Activated T-cell treated with anti-CD3 and anti-CD28 coated beads for 4 hours (primary cell): ENCODE results near the gene TRIM77.
"Not testable (repeated sequence)": the region's sequence is repeated elsewhere in the genome, so short reads cannot be mapped to it uniquely, and the experiment has no call there.

ENCODE experiments used
- DNase-seq: peaks from one replicate; pipeline ENCODE4 v3.0.0-alpha.2; 2020

The TRIM77 gene

DNA sequence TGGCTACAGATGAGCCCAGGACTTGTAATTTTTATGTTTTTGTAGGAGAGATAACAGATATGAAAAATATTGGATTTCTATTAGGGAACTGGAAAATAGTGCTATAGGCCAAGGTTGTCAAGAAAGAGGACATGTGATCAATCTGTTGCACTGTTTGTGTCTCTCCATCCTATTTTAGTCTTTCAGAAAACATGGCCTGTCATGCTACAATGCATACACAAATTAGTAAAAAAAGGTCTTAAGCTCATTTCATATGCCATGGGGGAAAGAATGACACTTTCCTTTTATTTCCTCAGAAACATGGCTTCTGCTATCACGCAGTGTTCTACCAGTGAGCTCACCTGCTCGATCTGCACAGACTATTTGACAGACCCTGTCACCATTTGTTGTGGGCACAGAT, at the start of gene TRIM77:
Gene TRIM77, plus strand, starts transcription at position 301 of the 400 bp plus-strand sequence. Its CDS starts 0 bp downstream, at position 301.
- DNase-seq, result not testable (repeated sequence)

DNA sequence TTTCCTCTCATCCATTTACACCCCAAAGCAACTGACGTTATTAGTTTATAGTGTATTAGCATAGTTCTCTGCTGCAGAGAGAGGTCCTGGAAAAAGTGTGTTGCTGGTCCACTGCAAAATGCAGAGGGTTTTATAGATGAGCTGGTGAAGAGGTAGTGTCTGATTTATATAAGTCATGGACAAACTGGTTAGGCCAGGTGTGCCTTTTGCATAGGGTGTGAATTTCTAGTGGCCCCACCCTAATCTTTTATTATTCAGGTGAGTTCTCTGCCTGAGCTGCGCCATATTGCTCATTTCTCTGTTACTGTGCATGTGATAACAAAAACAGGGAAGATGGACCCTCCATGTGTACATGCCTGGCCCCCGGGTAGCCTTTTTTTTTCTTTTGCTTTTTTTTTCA, 43.1 kb upstream of the TRIM77 start:
- no peak for DNase-seq

- DNase-seq, result not testable (repeated sequence)
Observed at GRCh38 chr11:89668158-89668557, 41.9 kb upstream of the TRIM77 start.

DNA sequence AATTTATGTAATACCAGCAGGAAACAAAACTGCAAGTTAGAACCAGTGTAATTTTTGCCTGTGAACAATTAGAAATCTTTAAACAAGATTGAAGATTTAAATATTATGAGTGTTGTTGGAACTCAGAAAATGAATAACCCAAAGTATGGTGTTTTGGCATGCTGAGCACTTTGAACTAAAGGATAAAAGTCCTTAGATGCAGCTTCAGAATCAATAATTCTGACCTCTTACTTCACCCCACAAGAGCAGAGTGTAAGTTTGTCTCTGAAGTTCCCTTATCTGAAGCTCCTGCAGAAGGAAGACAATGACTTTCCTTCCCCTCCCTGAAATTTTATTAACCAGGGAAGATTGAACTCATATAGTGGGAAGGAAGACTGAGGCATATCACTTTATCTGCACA, 40.5 kb upstream of the TRIM77 start:
- not testable (repeated sequence) for DNase-seq

- not testable (repeated sequence) for DNase-seq
Observed at GRCh38 chr11:89669993-89670669, 40.0 kb upstream of the TRIM77 start.

DNA sequence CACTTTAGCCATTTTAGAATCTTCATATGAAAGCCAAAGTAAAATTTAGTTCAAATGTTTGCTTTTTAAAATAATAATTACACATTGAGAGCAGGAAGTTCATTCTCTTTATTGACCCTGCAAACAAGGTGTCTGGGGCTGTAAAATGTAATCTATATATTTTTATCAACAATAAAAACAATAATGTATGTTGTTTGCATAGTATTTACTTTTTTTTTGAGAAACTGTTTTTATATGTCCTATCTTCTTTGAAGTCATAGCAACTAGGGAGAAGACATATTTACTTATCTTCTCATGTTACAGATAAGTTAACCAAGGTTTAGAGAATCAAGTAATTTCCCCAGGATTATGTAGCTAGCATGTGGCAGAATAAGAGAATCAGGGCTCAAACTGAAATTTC, 37.6 kb upstream of the TRIM77 start:
- DNase-seq, result not testable (repeated sequence)

DNA sequence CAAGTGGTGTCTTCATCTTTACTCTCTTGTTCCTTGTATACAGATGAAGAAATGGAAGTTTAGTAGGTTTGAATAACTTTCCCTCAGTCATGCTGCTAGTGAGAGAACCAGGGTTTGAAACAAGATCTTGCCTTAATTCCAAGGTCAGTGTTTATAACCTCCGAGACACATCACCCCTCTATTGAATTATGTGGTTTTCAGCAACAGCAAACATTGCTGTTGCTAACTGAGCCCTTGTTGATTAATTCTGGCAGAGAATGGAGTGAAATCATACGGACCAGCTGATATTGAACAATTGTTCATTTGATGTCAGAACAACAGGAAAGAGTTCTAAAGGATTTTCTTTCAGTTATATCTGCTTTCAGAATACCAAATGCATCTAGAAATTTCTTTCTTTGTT, 36.7 kb upstream of the TRIM77 start:
- not testable (repeated sequence) for DNase-seq

- not testable (repeated sequence) for DNase-seq
Observed at GRCh38 chr11:89675383-89675782, 34.7 kb upstream of the TRIM77 start.

GRCh38 chr11:89675948-89676347, 34.2 kb upstream of the TRIM77 start:
- not testable (repeated sequence) for DNase-seq

GRCh38 chr11:89707080-89707479, 3.0 kb upstream of the TRIM77 start:
- DNase-seq, result not testable (repeated sequence)

- not testable (repeated sequence) for DNase-seq
Observed at GRCh38 chr11:89724866-89725498, 14.9 kb downstream of the TRIM77 start.

- not testable (repeated sequence) for DNase-seq
Observed at GRCh38 chr11:89730215-89730614, 20.1 kb downstream of the TRIM77 start.

- DNase-seq, result no peak
Observed at GRCh38 chr11:89736566-89736965, 26.5 kb downstream of the TRIM77 start.

DNA sequence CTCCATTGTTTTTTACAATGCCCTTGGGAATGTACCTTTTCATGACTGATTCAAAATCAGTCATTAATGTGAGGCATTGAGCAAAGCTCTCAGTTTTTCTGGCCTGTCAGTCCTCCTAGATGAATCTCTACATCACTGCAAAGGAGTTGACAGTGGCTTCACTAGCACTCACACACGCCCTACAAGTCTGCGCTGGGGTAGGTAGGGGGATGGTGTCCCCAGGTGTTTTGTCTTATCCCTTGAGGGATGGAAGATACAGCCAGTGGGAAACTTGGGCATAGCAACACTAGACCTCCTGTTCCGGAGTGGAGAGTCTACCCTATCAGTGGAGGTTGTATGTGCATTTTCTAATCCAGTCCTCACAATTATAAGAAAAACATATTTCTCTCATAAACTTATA, 27.0 kb downstream of the TRIM77 start:
- no peak for DNase-seq

DNA sequence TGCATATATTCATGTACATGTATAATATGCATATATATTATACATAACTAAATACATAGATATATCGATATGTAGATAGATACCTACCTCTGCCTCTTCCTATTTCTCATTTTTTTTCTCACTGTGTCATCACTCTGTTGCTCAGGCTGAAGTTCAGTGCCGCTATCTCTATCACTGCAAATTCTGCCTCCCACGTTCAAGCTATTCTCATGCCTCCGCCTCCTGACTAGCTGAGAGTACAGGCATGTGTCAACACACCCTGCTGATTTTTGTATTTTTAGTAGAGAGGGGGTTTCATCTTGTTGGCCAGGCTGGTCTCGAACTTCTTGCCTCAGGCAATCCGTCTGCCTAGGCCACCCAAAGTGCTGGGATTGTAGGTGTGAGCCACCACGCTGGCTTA, 31.3 kb downstream of the TRIM77 start:
- DNase-seq, result not testable (repeated sequence)

- DNase-seq, result not testable (repeated sequence)
Observed at GRCh38 chr11:89744158-89744557, 34.1 kb downstream of the TRIM77 start.

DNA sequence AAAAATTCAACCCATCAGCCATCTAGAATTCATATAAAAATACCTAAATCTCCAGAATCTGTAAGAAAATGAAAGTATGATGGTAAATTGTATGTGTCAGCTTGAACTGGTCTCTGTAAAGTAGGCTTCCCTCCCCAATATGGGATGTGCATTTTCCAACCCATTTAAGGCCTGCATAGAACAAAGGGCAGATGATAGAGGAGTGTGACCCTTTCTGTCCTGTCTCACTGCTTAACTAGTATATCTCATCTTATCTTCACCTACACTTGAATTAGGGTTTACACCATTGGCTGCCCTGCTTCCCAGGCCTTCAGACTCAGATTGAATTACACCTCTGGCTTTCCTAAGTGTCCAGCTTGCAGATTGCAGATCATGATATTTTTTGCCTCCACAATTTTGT, 40.7 kb downstream of the TRIM77 start:
- DNase-seq, result not testable (repeated sequence)
